Activated CD8-positive, alpha-beta T cell treated with anti-CD3 and anti-CD28 coated beads for 36 hours (primary cell): Measurements from ENCODE around the gene GBA2. TPM values are rescaled to one million over a fixed set of nuclear protein-coding genes. Genes with fewer than 3 reads are reported as not detected.

Source experiments
- ATAC-seq: fragments of 200-7000 bp; cut with Tn5 transposase; one replicate; pipeline ENCODE4 v1.10.0; 2021; ENCODE audit warnings: mild to moderate bottlenecking, moderate library complexity
- CTCF ChIA-PET: fragments of 350-600 bp; sonication (Branson Sonifier 250); formaldehyde crosslinking; loops from one replicate; lab custom pipeline; 2021; ENCODE audit warnings: antibody characterized with exemption; lab: Charles Lee
- POLR2A ChIA-PET: fragments of 350-600 bp; sonication (Branson Sonifier 250); formaldehyde crosslinking; loops from one replicate; lab custom pipeline; 2021; ENCODE audit warnings: antibody characterized with exemption; lab: Charles Lee
- DNase-seq: peaks from one replicate; pipeline ENCODE4 v3.0.0-alpha.2; 2020
- H3K27ac Mint-ChIP-seq: one replicate; pipeline ENCODE4 v1.8.0; 2021; ENCODE audit warnings: mild to moderate bottlenecking, mixed read lengths
- H3K27me3 Mint-ChIP-seq: one replicate; pipeline ENCODE4 v1.8.0; 2021; ENCODE audit warnings: mixed read lengths
- H3K36me3 Mint-ChIP-seq: one replicate; pipeline ENCODE4 v1.8.0; 2021; ENCODE audit warnings: low read depth, mixed read lengths
- H3K4me1 Mint-ChIP-seq: one replicate; pipeline ENCODE4 v1.8.0; 2021; ENCODE audit warnings: low read depth, mixed read lengths
- H3K4me3 Mint-ChIP-seq: one replicate; pipeline ENCODE4 v1.8.0; 2021; ENCODE audit warnings: mild to moderate bottlenecking, moderate library complexity, mixed read lengths
- H3K9me3 Mint-ChIP-seq: one replicate; pipeline ENCODE4 v1.8.0; 2021; ENCODE audit warnings: mixed read lengths
- intact Hi-C: fragments of 100-400 bp; cut with micrococcal nuclease; formaldehyde crosslinking; loops from one replicate; pipeline ENCODE4 v1.10.0; 2022
- total RNA-seq, 2 experiments: library from RNA; stranded (reverse); gene quantifications; one replicate each; pipeline ENCODE4 v1.2.3, GENCODE V29; 2021
- TF ChIP-seq, protein P1 (sequence below): fragments of 200-600 bp; IDR thresholded peaks from one replicate; pipeline ENCODE4 v1.8.0; 2022; ENCODE audit warnings: antibody characterized with exemption, mild to moderate bottlenecking

The GBA2 gene
- total RNA-seq, 2 experiments from 2014 or later = 21.2 to 22.3 TPM

DNA sequence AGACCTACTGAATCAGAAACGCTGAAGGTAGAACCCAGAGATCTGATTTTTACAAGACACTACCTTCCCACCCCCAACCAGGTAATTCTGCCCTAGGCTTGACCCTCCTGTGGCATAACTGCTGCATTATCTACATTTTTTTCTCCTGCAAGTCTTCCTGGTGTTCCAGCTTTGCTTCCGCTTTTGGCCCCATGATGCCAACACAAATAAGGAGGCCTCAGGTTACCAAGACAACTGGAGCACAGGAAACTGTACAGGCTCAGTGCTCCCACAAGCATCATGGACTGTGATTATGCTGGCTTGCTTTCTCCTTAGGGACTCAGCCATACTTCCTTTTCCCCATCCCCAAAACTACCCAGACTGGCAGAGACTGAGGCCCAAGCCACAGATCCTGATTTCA lies 11.6 kb upstream of the GBA2 start:
- ChIA-PET CTCF (interaction anchor here (1.2 to 1.8 kb wide), 5 partner anchors 11 to 33 kb away, joined by 4 to 9 read pairs (median 4); partner anchors contain the start of genes GBA2 and RGP1), POLR2A (interaction anchor here (1.1 kb wide), 1 partner anchor 53 kb away, joined by 3 read pairs; no protein-coding TSS in a partner anchor)
- intact Hi-C loops = no loop called here

GRCh38 chr9:35759795-35760194 lies 10.8 kb upstream of the GBA2 start:
- ATAC-seq (no peak), DNase-seq (no peak)
- H3K4me1 Mint-ChIP-seq = peaks cover 44% of the 10 kb centered on the region
- H3K9me3 Mint-ChIP-seq = no peaks in the 10 kb centered on the region
- ChIA-PET CTCF (interaction anchor here (1.3 to 1.8 kb wide), 2 partner anchors 23 to 30 kb away, joined by 4 to 9 read pairs; no protein-coding TSS in a partner anchor), POLR2A (no interaction called here)
- H3K27ac Mint-ChIP-seq = no peak overlapping the region
- TF ChIP-seq, protein P1, sequence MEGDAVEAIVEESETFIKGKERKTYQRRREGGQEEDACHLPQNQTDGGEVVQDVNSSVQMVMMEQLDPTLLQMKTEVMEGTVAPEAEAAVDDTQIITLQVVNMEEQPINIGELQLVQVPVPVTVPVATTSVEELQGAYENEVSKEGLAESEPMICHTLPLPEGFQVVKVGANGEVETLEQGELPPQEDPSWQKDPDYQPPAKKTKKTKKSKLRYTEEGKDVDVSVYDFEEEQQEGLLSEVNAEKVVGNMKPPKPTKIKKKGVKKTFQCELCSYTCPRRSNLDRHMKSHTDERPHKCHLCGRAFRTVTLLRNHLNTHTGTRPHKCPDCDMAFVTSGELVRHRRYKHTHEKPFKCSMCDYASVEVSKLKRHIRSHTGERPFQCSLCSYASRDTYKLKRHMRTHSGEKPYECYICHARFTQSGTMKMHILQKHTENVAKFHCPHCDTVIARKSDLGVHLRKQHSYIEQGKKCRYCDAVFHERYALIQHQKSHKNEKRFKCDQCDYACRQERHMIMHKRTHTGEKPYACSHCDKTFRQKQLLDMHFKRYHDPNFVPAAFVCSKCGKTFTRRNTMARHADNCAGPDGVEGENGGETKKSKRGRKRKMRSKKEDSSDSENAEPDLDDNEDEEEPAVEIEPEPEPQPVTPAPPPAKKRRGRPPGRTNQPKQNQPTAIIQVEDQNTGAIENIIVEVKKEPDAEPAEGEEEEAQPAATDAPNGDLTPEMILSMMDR = no peak
- H3K36me3 Mint-ChIP-seq = peaks cover 13% of the 10 kb centered on the region
- H3K27me3 Mint-ChIP-seq = no peaks in the 10 kb centered on the region
- no peak overlapping the region for H3K4me3 Mint-ChIP-seq
- intact Hi-C loops = no loop called here

More for the DNA sequence above, 11.6 kb upstream of the GBA2 start:
- H3K4me3 Mint-ChIP-seq = no peak overlapping the region
- H3K27me3 Mint-ChIP-seq = no peaks in the 10 kb centered on the region
- TF ChIP-seq, protein P1 = no peak
- ATAC-seq (no peak), DNase-seq (no peak)
- H3K27ac Mint-ChIP-seq = no peak overlapping the region
- peaks cover 13% of the 10 kb centered on the region for H3K36me3 Mint-ChIP-seq
- peaks cover 44% of the 10 kb centered on the region for H3K4me1 Mint-ChIP-seq
- H3K9me3 Mint-ChIP-seq = no peaks in the 10 kb centered on the region

DNA sequence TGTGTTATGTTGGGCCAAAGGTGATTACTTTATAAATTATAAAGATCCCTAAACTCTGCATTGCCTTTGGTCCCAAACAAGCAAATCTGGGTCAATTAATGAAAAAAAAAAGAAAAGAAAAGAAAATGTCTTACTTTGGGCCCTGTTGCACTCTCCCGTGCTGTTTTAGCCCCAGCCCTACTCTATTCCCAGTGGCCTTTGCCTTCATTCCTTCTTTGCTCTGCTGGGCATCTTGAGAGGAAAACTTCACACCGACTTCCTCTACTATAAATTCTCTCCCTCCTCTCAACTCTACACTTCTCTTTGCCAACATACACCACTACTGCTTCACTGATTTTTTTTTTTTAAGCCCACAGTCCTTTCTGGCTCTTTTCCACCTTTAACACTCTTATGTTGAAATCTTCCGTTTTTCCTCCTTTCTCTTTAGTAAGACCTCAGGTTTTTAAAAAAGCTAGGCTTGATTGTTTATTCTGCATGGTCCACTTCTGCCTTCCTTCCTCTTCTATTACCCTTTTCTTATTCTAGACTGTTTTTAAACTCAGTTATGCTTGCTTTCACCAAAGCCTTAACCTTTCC lies 9.5 kb upstream of the GBA2 start:
- H3K4me3 Mint-ChIP-seq = peak overlapping the region; percentile 95
- CTCF ChIA-PET = interaction anchor here (1.1 to 1.7 kb wide), 3 partner anchors 14 to 68 kb away, joined by 3 to 5 read pairs (median 3); no protein-coding TSS in a partner anchor
- ATAC-seq (no peak), DNase-seq (no peak)
- TF ChIP-seq, protein P1 = no peak
- POLR2A ChIA-PET = interaction anchor here (1.0 kb wide), 1 partner anchor 12 kb away, joined by 3 read pairs; no protein-coding TSS in a partner anchor
- intact Hi-C loops = no loop called here
- no peaks in the 10 kb centered on the region for H3K9me3 Mint-ChIP-seq
- H3K27ac Mint-ChIP-seq = peak overlapping the region; percentile 31
- peaks cover 42% of the 10 kb centered on the region for H3K4me1 Mint-ChIP-seq
- peaks cover 15% of the 10 kb centered on the region for H3K36me3 Mint-ChIP-seq
- no peaks in the 10 kb centered on the region for H3K27me3 Mint-ChIP-seq

DNA sequence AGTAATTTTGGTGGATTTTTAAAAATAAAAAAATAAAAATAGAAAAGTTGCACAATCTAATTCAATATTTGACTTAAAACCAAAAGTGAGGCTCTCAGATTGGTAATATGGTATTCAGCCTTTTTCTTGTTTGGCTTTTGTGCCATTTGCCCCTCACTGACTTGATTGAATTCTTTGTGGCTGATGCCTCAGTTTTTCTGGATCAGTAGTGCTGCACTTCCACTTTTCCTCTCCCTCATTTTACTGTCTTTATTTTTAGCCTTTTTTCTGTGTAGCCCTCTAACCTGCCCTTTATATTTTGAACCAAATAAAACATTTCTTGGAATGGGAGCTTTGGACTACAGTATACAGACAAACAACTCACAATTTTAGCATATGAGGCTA lies 8.9 kb upstream of the GBA2 start:
- no peak for DNase-seq
- CTCF ChIA-PET = interaction anchor here (1.1 to 1.7 kb wide), 3 partner anchors 15 to 68 kb away, joined by 3 to 5 read pairs (median 3); no protein-coding TSS in a partner anchor
- intact Hi-C loops = no loop called here
- no peak for ATAC-seq
- Mint-ChIP-seq H3K27ac (peak overlapping the region; percentile 70), H3K4me1 (peaks cover 42% of the 10 kb centered on the region), H3K4me3 (peak overlapping the region; percentile 95), H3K9me3 (no peaks in the 10 kb centered on the region), H3K36me3 (peaks cover 15% of the 10 kb centered on the region), H3K27me3 (no peaks in the 10 kb centered on the region)
- TF ChIP-seq, protein P1 = no peak
- POLR2A ChIA-PET = interaction anchor here (1.0 kb wide), 1 partner anchor 13 kb away, joined by 3 read pairs; no protein-coding TSS in a partner anchor
